ENCODE data around the gene MS4A2.

MS4A2 gene

GRCh38 chr11:60118338-60118737 is 29.9 kb downstream of the MS4A2 start:
- TF ChIP-seq CTCF (IDR thresholded peaks at IDR 0.05), result no peak

GRCh38 chr11:60119710-60120109 is 31.2 kb downstream of the MS4A2 start:
- no peak for TF ChIP-seq CTCF (IDR thresholded peaks at IDR 0.05)

- TF ChIP-seq CTCF (IDR thresholded peaks at IDR 0.05), result no peak
Observed at GRCh38 chr11:60121264-60121663, 32.8 kb downstream of the MS4A2 start.

- TF ChIP-seq CTCF (IDR thresholded peaks at IDR 0.05), result no peak
Observed at GRCh38 chr11:60122414-60123036, 34.1 kb downstream of the MS4A2 start.

GRCh38 chr11:60124802-60125432 is 36.5 kb downstream of the MS4A2 start:
- TF ChIP-seq CTCF (IDR thresholded peaks at IDR 0.05), result no peak

- no peak for TF ChIP-seq CTCF (IDR thresholded peaks at IDR 0.05)
Observed at GRCh38 chr11:60125956-60126585, 37.6 kb downstream of the MS4A2 start.

- TF ChIP-seq CTCF (IDR thresholded peaks at IDR 0.05), result no peak
Observed at GRCh38 chr11:60127311-60127811, 38.9 kb downstream of the MS4A2 start.

All from LNCAP (cell line).